ENCODE results near the gene PANK4. TPM values are rescaled to one million over a fixed set of nuclear protein-coding genes. Genes with fewer than 3 reads are reported as not detected.

The PANK4 gene
- total RNA-seq, 2 donors from 2014 or later: 13.7 to 31.3 TPM

- no peak for DNase-seq
- no peak for TF ChIP-seq POLR2A (IDR thresholded peaks at IDR 0.05)
- TF ChIP-seq, protein P1, sequence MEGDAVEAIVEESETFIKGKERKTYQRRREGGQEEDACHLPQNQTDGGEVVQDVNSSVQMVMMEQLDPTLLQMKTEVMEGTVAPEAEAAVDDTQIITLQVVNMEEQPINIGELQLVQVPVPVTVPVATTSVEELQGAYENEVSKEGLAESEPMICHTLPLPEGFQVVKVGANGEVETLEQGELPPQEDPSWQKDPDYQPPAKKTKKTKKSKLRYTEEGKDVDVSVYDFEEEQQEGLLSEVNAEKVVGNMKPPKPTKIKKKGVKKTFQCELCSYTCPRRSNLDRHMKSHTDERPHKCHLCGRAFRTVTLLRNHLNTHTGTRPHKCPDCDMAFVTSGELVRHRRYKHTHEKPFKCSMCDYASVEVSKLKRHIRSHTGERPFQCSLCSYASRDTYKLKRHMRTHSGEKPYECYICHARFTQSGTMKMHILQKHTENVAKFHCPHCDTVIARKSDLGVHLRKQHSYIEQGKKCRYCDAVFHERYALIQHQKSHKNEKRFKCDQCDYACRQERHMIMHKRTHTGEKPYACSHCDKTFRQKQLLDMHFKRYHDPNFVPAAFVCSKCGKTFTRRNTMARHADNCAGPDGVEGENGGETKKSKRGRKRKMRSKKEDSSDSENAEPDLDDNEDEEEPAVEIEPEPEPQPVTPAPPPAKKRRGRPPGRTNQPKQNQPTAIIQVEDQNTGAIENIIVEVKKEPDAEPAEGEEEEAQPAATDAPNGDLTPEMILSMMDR (IDR thresholded peaks at IDR 0.05): no peak
- Histone ChIP-seq H3K27ac (no peak overlapping the region), H3K4me1 (no peaks in the 10 kb centered on the region), H3K4me3 (no peak overlapping the region), H3K9me3 (no peaks in the 10 kb centered on the region), H3K27me3 (no peaks in the 10 kb centered on the region), H3K36me3 (replicated peaks in 1 of 2; ENCODE audit: insufficient read depth in 1 of 2, low read depth in 2 of 2) (no peaks in the 10 kb centered on the region)
- 62 to 82% methylated on average over 5 to 12 of the region's 12 CpGs for WGBS, 2 donors
- no peak for ATAC-seq
- intact Hi-C loops (cut with DNase I): no loop called here
These were observed 50.8 kb downstream of the PANK4 start for GRCh38 chr1:2475571-2475970.

- no peaks in the 10 kb centered on the region for H3K27me3 ChIP-seq
- no peak for TF ChIP-seq POLR2A (IDR thresholded peaks at IDR 0.05)
- TF ChIP-seq, protein P1 (IDR thresholded peaks at IDR 0.05): no peak
- WGBS, 2 donors: 64 to 67% methylated on average over 4 to 12 of the region's 13 CpGs
- H3K27ac ChIP-seq: no peak overlapping the region
- H3K4me3 ChIP-seq: no peak overlapping the region
- ATAC-seq: no peak
- H3K9me3 ChIP-seq: no peaks in the 10 kb centered on the region
- intact Hi-C loops (cut with DNase I): no loop called here
- no peak for DNase-seq
- no peaks in the 10 kb centered on the region for H3K36me3 ChIP-seq (replicated peaks in 1 of 2; ENCODE audit: insufficient read depth in 1 of 2, low read depth in 2 of 2)
- no peaks in the 10 kb centered on the region for H3K4me1 ChIP-seq
These were observed 51.4 kb downstream of the PANK4 start for GRCh38 chr1:2474933-2475371.

- ATAC-seq: no peak
- Histone ChIP-seq H3K36me3 (replicated peaks in 1 of 2; ENCODE audit: insufficient read depth in 1 of 2, low read depth in 2 of 2) (no peaks in the 10 kb centered on the region), H3K27ac (no peak overlapping the region), H3K27me3 (no peaks in the 10 kb centered on the region), H3K4me1 (no peaks in the 10 kb centered on the region), H3K4me3 (no peak overlapping the region), H3K9me3 (no peaks in the 10 kb centered on the region)
- intact Hi-C loops (cut with DNase I): no loop called here
- WGBS, 2 donors: 50 to 55% methylated on average over 6 to 15 of the region's 17 CpGs
- no peak for DNase-seq
- TF ChIP-seq, protein P1 (IDR thresholded peaks at IDR 0.05): no peak
- no peak for TF ChIP-seq POLR2A (IDR thresholded peaks at IDR 0.05)
These were observed 52.1 kb downstream of the PANK4 start for GRCh38 chr1:2474104-2474844.

DNA sequence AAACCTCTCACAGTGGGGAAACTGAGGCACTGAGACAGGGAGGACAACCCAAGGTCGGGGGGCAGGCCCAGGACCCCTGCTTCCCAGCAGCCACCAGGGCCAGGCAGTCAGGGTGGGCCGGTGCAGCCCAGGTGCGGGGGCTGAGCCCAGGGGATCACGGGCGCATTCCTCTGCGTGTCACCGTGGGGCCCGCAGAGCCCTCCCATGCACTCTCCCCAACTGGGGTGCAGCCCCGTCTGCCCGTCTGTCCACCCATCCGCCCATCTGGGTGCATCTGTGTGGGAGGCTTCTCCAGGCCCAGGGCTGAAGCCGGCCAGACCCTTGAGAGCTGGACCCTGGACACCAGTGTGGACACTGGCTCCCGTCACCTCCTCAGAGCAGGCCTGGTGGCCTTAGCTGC is 53.2 kb downstream of the PANK4 start:
- Histone ChIP-seq H3K4me1 (no peaks in the 10 kb centered on the region), H3K27ac (no peak overlapping the region), H3K4me3 (no peak overlapping the region), H3K36me3 (replicated peaks in 1 of 2; ENCODE audit: insufficient read depth in 1 of 2, low read depth in 2 of 2) (no peaks in the 10 kb centered on the region), H3K27me3 (no peaks in the 10 kb centered on the region), H3K9me3 (no peaks in the 10 kb centered on the region)
- 76 to 80% methylated on average over 1 to 11 of the region's 13 CpGs for WGBS, 2 donors
- DNase-seq (no peak), ATAC-seq (no peak)
- TF ChIP-seq POLR2A (IDR thresholded peaks at IDR 0.05): no peak
- TF ChIP-seq, protein P1 (IDR thresholded peaks at IDR 0.05): no peak
- intact Hi-C loops (cut with DNase I): no loop called here

Data from body of pancreas (tissue), 4 donors.